H9 (cell line): Measurements from ENCODE around the gene PRPF19. TPM values are rescaled to one million over a fixed set of nuclear protein-coding genes. Genes with fewer than 3 reads are reported as not detected.

Experiments used
- DNase-seq: peaks from one replicate; pipeline ENCODE4 v3.0.0-alpha.2; 2017
- H2AFZ ChIP-seq: one replicate; pipeline ENCODE4 v1.6.1; 2013; ENCODE audit warnings: mild to moderate bottlenecking, low read length, control low read depth, moderate library complexity
- H2AK5ac ChIP-seq: 2 replicates; pipeline ENCODE4 v1.6.1; 2013; ENCODE audit warnings: low read length, control low read depth, mixed read lengths; ENCODE audit not compliant: insufficient read length
- H2BK120ac ChIP-seq: one replicate; pipeline ENCODE4 v1.6.1; 2013; ENCODE audit warnings: low read depth, mild to moderate bottlenecking, low read length, control low read depth, inconsistent platforms; ENCODE audit not compliant: poor library complexity, severe bottlenecking
- H2BK12ac ChIP-seq: 2 replicates; pipeline ENCODE4 v1.6.1; 2013; ENCODE audit warnings: low read length, control low read depth, mixed read lengths, low read depth; ENCODE audit not compliant: insufficient read length
- H2BK15ac ChIP-seq: 2 replicates; pipeline ENCODE4 v1.6.1; 2013; ENCODE audit warnings: low read depth, low read length, control low read depth
- H2BK20ac ChIP-seq: one replicate; pipeline ENCODE4 v1.6.1; 2013; ENCODE audit warnings: low read depth, mild to moderate bottlenecking, low read length, control low read depth, inconsistent platforms; ENCODE audit not compliant: poor library complexity, severe bottlenecking
- H2BK5ac ChIP-seq: 2 replicates; pipeline ENCODE4 v1.6.1; 2013; ENCODE audit warnings: low read length, control low read depth, mixed read lengths; ENCODE audit not compliant: insufficient read length
- H3K14ac ChIP-seq: 2 replicates; pipeline ENCODE4 v1.6.1; 2013; ENCODE audit warnings: low read length, control low read depth; ENCODE audit not compliant: insufficient read depth
- H3K18ac ChIP-seq: 2 replicates; pipeline ENCODE4 v1.6.1; 2013; ENCODE audit warnings: low read depth, mild to moderate bottlenecking, mixed read lengths, low read length, control low read depth; ENCODE audit not compliant: insufficient read length
- H3K23ac ChIP-seq: 2 replicates; pipeline ENCODE4 v1.6.1; 2013; ENCODE audit warnings: low read length, control low read depth, mixed read lengths, low read depth; ENCODE audit not compliant: insufficient read length
- H3K23me2 ChIP-seq: 2 replicates; pipeline ENCODE4 v1.6.1; 2013; ENCODE audit warnings: low read depth, mild to moderate bottlenecking, mixed read lengths, low read length, control low read depth; ENCODE audit not compliant: insufficient read length, poor library complexity, severe bottlenecking
- H3K27ac ChIP-seq: 2 replicates; pipeline ENCODE4 v1.5.1; 2013; ENCODE audit warnings: low read length, control low read depth, mixed read lengths, low read depth; ENCODE audit not compliant: insufficient read length
- H3K27me3 ChIP-seq: 2 replicates; pipeline ENCODE4 v1.6.1; 2013; ENCODE audit warnings: low read length, control low read depth, inconsistent platforms; ENCODE audit not compliant: insufficient read depth
- H3K4ac ChIP-seq: 2 replicates; pipeline ENCODE4 v1.6.1; 2013; ENCODE audit warnings: low read depth, mild to moderate bottlenecking, control low read depth, inconsistent platforms, low read length, moderate library complexity
- H3K4me1 ChIP-seq: 2 replicates; pipeline ENCODE4 v1.6.1; 2013; ENCODE audit warnings: low read length, control low read depth, inconsistent platforms; ENCODE audit not compliant: insufficient read depth
- H3K4me2 ChIP-seq: 2 replicates; pipeline ENCODE4 v1.6.1; 2013; ENCODE audit warnings: low read length, control low read depth, mixed read lengths; ENCODE audit not compliant: insufficient read length, insufficient read depth
- H3K56ac ChIP-seq: 2 replicates; pipeline ENCODE4 v1.6.1; 2013; ENCODE audit warnings: low read depth, mild to moderate bottlenecking, mixed read lengths, low read length, control low read depth; ENCODE audit not compliant: insufficient read length
- H3K79me1 ChIP-seq: 2 replicates; pipeline ENCODE4 v1.6.1; 2013; ENCODE audit warnings: low read depth, mild to moderate bottlenecking, moderate library complexity, low read length, control low read depth, inconsistent platforms; ENCODE audit not compliant: insufficient read depth, poor library complexity, severe bottlenecking
- H3K79me2 ChIP-seq: 2 replicates; pipeline ENCODE4 v1.6.1; 2013; ENCODE audit warnings: low read length, control low read depth, inconsistent platforms; ENCODE audit not compliant: insufficient read depth
- H3K9ac ChIP-seq: 2 replicates; pipeline ENCODE4 v1.6.1; 2013; ENCODE audit warnings: low read length, control low read depth, mixed read lengths; ENCODE audit not compliant: insufficient read length; ENCODE audit errors: extremely low read depth
- H3K9me3 ChIP-seq: one replicate; pipeline ENCODE4 v1.6.1; 2013; ENCODE audit warnings: low read depth, low read length, inconsistent platforms; ENCODE audit not compliant: control insufficient read depth
- H3T11ph ChIP-seq: one replicate; pipeline ENCODE4 v1.6.1; 2013; ENCODE audit warnings: mild to moderate bottlenecking, low read length, control low read depth, inconsistent platforms
- H4K20me1 ChIP-seq: one replicate; pipeline ENCODE4 v1.6.1; 2013; ENCODE audit not compliant: control insufficient read depth, insufficient read length, insufficient read depth
- H4K5ac ChIP-seq: 2 replicates; pipeline ENCODE4 v1.6.1; 2013; ENCODE audit warnings: low read depth, mild to moderate bottlenecking, mixed read lengths, low read length, control low read depth; ENCODE audit not compliant: insufficient read length
- H4K8ac ChIP-seq: replicated peaks from 2 replicates; pipeline ENCODE4 v1.6.1; 2013; ENCODE audit warnings: low read length, control low read depth, mixed read lengths, low read depth; ENCODE audit not compliant: insufficient read length
- H4K91ac ChIP-seq: 2 replicates; pipeline ENCODE4 v1.6.1; 2013; ENCODE audit warnings: low read depth, mild to moderate bottlenecking, moderate library complexity, mixed read lengths, low read length, control low read depth; ENCODE audit not compliant: insufficient read length
- H3K27ac Mint-ChIP-seq, 3 experiments: 2 replicates in 2 of 3; 3 replicates in 1 of 3; pipeline ENCODE4 v1.8.0; 2020 to 2021; ENCODE audit warnings: mixed read lengths in 3 of 3, mild to moderate bottlenecking in 1 of 3, moderate library complexity in 1 of 3
- H3K27me3 Mint-ChIP-seq: 2 replicates; pipeline ENCODE4 v1.8.0; 2021; ENCODE audit warnings: low read depth, mild to moderate bottlenecking, moderate library complexity, mixed read lengths
- H3K36me3 Mint-ChIP-seq, 3 experiments: 2 replicates in 2 of 3; 3 replicates in 1 of 3; pipeline ENCODE4 v1.8.0; 2020 to 2021; ENCODE audit warnings: low read depth in 3 of 3, mixed read lengths in 3 of 3; ENCODE audit not compliant: insufficient read depth in 1 of 3
- H3K4me1 Mint-ChIP-seq, 2 experiments: 2 replicates each; pipeline ENCODE4 v1.8.0; 2020; ENCODE audit warnings: mixed read lengths in 2 of 2
- H3K4me3 Mint-ChIP-seq, 2 experiments: 2 replicates in 1 of 2; 3 replicates in 1 of 2; pipeline ENCODE4 v1.8.0; 2020 to 2021; ENCODE audit warnings: mild to moderate bottlenecking in 2 of 2, mixed read lengths in 2 of 2, moderate library complexity in 1 of 2
- H3K9me3 Mint-ChIP-seq, 2 experiments: 2 replicates in 1 of 2; 3 replicates in 1 of 2; pipeline ENCODE4 v1.8.0; 2020; ENCODE audit warnings: mild to moderate bottlenecking in 2 of 2, mixed read lengths in 2 of 2, moderate library complexity in 1 of 2
- CTCF ChIP-seq: fragments of 200-600 bp; sonication (generic); conservative IDR thresholded peaks from 3 replicates; pipeline ENCODE4 v1.8.0; 2021; ENCODE audit warnings: antibody characterized with exemption, mild to moderate bottlenecking
- WGBS: extraction: QIAGEN DNeasy Blood & Tissue Kit; methylation state at CpG from one replicate; pipeline ENCODE4 v1.1.7; 2013; ENCODE audit warnings: missing lambda C conversion rate, low lambda C conversion rate, mixed read lengths; ENCODE audit not compliant: insufficient read length; ENCODE audit errors: extremely low coverage; 5-methylcytosine and 5-hydroxymethylcytosine counted together
- total RNA-seq: library from RNA; stranded (reverse); gene quantifications from 2 replicates; pipeline ENCODE4 v1.2.1, GENCODE V29; 2021

The PRPF19 gene
- total RNA-seq, 1 experiment from 2014 or later: 130 TPM

- no peaks in the 10 kb centered on the region for H3K36me3 Mint-ChIP-seq
- no peak overlapping the region for H3K56ac ChIP-seq
- H2AFZ ChIP-seq: no peak overlapping the region
- H4K20me1 ChIP-seq: no peaks in the 10 kb centered on the region
- H3K23me2 ChIP-seq: no peaks in the 10 kb centered on the region
- no peaks in the 10 kb centered on the region for H3K27me3 ChIP-seq
- no peak overlapping the region for H2BK15ac ChIP-seq
- H3K4me1 Mint-ChIP-seq: peaks cover 9 to 10% of the 10 kb centered on the region in 2 experiments
- no peaks in the 10 kb centered on the region; the same call in 1 of the 2 replicates for H3K27me3 Mint-ChIP-seq
- no peaks in the 10 kb centered on the region for H3K9me3 ChIP-seq
- H3T11ph ChIP-seq: no peak overlapping the region
- H3K4me3 Mint-ChIP-seq: no peak overlapping the region
- H3K4me2 ChIP-seq: no peak overlapping the region
- H4K91ac ChIP-seq: no peak overlapping the region
- no peak overlapping the region for H3K9ac ChIP-seq
- no peaks in the 10 kb centered on the region for H3K79me1 ChIP-seq
- no peak overlapping the region for H2AK5ac ChIP-seq
- no peak overlapping the region for H4K8ac ChIP-seq
- H3K27ac Mint-ChIP-seq: peak overlapping the region in 1 of 3 experiments; percentile 44; a peak in 1 of 7 replicates
- no peak overlapping the region for H2BK5ac ChIP-seq
- H3K23ac ChIP-seq: no peak overlapping the region
- no peak overlapping the region for H4K5ac ChIP-seq
- H3K18ac ChIP-seq: no peak overlapping the region
- H3K79me2 ChIP-seq: no peaks in the 10 kb centered on the region
- no peaks in the 10 kb centered on the region for H3K9me3 Mint-ChIP-seq
- no peak overlapping the region; the same call in 1 of the 2 replicates for H3K14ac ChIP-seq
- H3K4me1 ChIP-seq: peaks cover 2% of the 10 kb centered on the region; the same call in 1 of the 2 replicates
- DNase-seq: no peak
- no peak overlapping the region for H3K27ac ChIP-seq
- TF ChIP-seq CTCF: no peak
- no CpG with 5 or more reads among the region's 7 CpGs for WGBS
- H2BK12ac ChIP-seq: no peak overlapping the region
- H3K4ac ChIP-seq: no peak overlapping the region
- no peak overlapping the region for H2BK20ac ChIP-seq
- no peak overlapping the region for H2BK120ac ChIP-seq
These were observed 34.9 kb downstream of the PRPF19 start for GRCh38 chr11:60871378-60872061.
